Transverse colon (tissue), 4 donors: ENCODE results near the gene MPRIP. TPM values are rescaled to one million over a fixed set of nuclear protein-coding genes. Genes with fewer than 3 reads are reported as not detected.

Source experiments
- DNase-seq: peaks from one replicate; pipeline ENCODE4 v3.0.0-alpha.2; 2019
- H3K27ac ChIP-seq, 4 donors: fragments of 200-600 bp; sonication (generic); 2 replicates each; pipeline ENCODE4 v1.5.1; 2016 to 2018; ENCODE audit warnings: inconsistent platforms in 4 of 4
- H3K27me3 ChIP-seq: fragments of 200-600 bp; sonication (generic); 2 replicates; pipeline ENCODE4 v1.5.1; 2017; ENCODE audit warnings: inconsistent platforms
- H3K36me3 ChIP-seq, 4 donors: fragments of 200-600 bp; sonication (generic); 2 replicates each; pipeline ENCODE4 v1.5.1; 2017 to 2019; ENCODE audit warnings: inconsistent platforms in 4 of 4
- H3K4me1 ChIP-seq, 4 donors: fragments of 200-600 bp; sonication (generic); 2 replicates each; pipeline ENCODE4 v1.5.1; 2017 to 2020; ENCODE audit warnings: inconsistent platforms in 4 of 4
- H3K4me3 ChIP-seq, 4 donors: fragments of 200-600 bp; sonication (generic); 1 replicate in 1 of 4; 2 replicates in 3 of 4; pipeline versions ENCODE4 v1.5.1 to v1.6.1; 2017 to 2019; ENCODE audit warnings: inconsistent platforms in 4 of 4
- H3K9me3 ChIP-seq, 2 donors: fragments of 200-600 bp; sonication (generic); 2 replicates each; pipeline ENCODE4 v1.5.1; 2017 to 2019; ENCODE audit warnings: inconsistent platforms in 2 of 2
- CTCF ChIP-seq, 5 experiments: fragments of 200-600 bp in 3 of 5; fragments of 450-650 bp in 2 of 5; sonication (generic) in 3 of 5; IDR thresholded peaks; 1 replicate in 2 of 5; 2 replicates in 3 of 5; pipeline ENCODE4 v1.5.1; 2016 to 2017; ENCODE audit warnings: antibody characterized with exemption in 5 of 5, inconsistent platforms in 3 of 5, mild to moderate bottlenecking in 2 of 5, moderate library complexity in 1 of 5
- EP300 ChIP-seq: sonication (generic); formaldehyde crosslinking; IDR thresholded peaks from one replicate; pipeline ENCODE4 v1.6.1; 2017; ENCODE audit warnings: antibody characterized with exemption, low read depth
- POLR2A ChIP-seq: fragments of 450-650 bp; IDR thresholded peaks from one replicate; pipeline ENCODE4 v1.6.1; 2016; ENCODE audit warnings: antibody characterized with exemption, mild to moderate bottlenecking, moderate library complexity
- POLR2AphosphoS5 ChIP-seq, 3 donors: sonication (generic); formaldehyde crosslinking; IDR thresholded peaks; one replicate each; pipeline ENCODE4 v1.6.1; 2016; ENCODE audit warnings: antibody characterized with exemption in 3 of 3
- WGBS, 2 donors: methylation state at CpG; one replicate each; pipeline ENCODE4 v1.1.5; 2018; ENCODE audit warnings: low coverage in 1 of 2; 5-methylcytosine and 5-hydroxymethylcytosine counted together
- in situ Hi-C, 4 donors: fragments of 200-750 bp; cut with MboI; loops; one replicate each; pipeline versions ENCODE4 v1.15.0 to v1.15.1; 2017; ENCODE audit warnings: low sequenced_read_pairs in 3 of 4, low pct_ligation_motif_present in 1 of 4, low pct_unique_long_range_greater_than_20kb in 1 of 4
- intact Hi-C: fragments of 100-400 bp; cut with DNase I; formaldehyde crosslinking; loops from one replicate; pipeline ENCODE4 v1.15.1; 2023; ENCODE audit warnings: low total_unique reads
- total RNA-seq, 4 donors: library from RNA; depleted of rRNA; stranded (reverse); fragments of >200 nt; gene quantifications; one replicate each; pipeline ENCODE4 v1.1.0, GENCODE V29; 2016

Gene MPRIP
- total RNA-seq, 4 donors from 2014 or later = 124 to 368 (median 158) TPM

- intact Hi-C loops (no loop called here), in situ Hi-C loops (no loop called here)
- Histone ChIP-seq H3K4me3 (no peak overlapping the region), H3K27me3 (no peaks in the 10 kb centered on the region), H3K27ac (no peak overlapping the region), H3K36me3 (peaks cover 0 to 56% (median 27%) of the 10 kb centered on the region in 4 donors), H3K4me1 (no peaks in the 10 kb centered on the region), H3K9me3 (no peaks in the 10 kb centered on the region)
- DNase-seq = no peak
- 96% methylated on average over 25 of the region's 25 CpGs; no CpG with 5 or more reads in 1 of the 2 donors for WGBS, 2 donors
- TF ChIP-seq POLR2A (no peak), CTCF (IDR thresholded peaks at IDR 0.05) (no peak), POLR2AphosphoS5 (IDR thresholded peaks at IDR 0.05) (no peak), EP300 (no peak)
These were observed 121.9 kb downstream of the MPRIP start for GRCh38 chr17:17164156-17164555.

GRCh38 chr17:17164676-17165075 lies 122.4 kb downstream of the MPRIP start:
- WGBS, 2 donors = 93% methylated on average over 17 of the region's 17 CpGs; no CpG with 5 or more reads in 1 of the 2 donors
- in situ Hi-C loops = no loop called here

GRCh38 chr17:17165666-17166308 lies 123.5 kb downstream of the MPRIP start:
- intact Hi-C loops = no loop called here
- Histone ChIP-seq H3K27ac (no peak overlapping the region), H3K36me3 (peaks cover 0 to 48% (median 23%) of the 10 kb centered on the region in 4 donors), H3K4me3 (no peak overlapping the region), H3K27me3 (no peaks in the 10 kb centered on the region), H3K4me1 (no peaks in the 10 kb centered on the region), H3K9me3 (no peaks in the 10 kb centered on the region)
- in situ Hi-C loops = no loop called here
- no peak for TF ChIP-seq EP300
- no peak for DNase-seq
- WGBS, 2 donors = 93% methylated on average over 16 of the region's 23 CpGs; no CpG with 5 or more reads in 1 of the 2 donors

More at GRCh38 chr17:17164676-17165075, 122.4 kb downstream of the MPRIP start:
- DNase-seq = no peak
- Histone ChIP-seq H3K4me1 (no peaks in the 10 kb centered on the region), H3K4me3 (no peak overlapping the region), H3K27me3 (no peaks in the 10 kb centered on the region), H3K27ac (no peak overlapping the region), H3K36me3 (peaks cover 0 to 56% (median 26%) of the 10 kb centered on the region in 4 donors), H3K9me3 (no peaks in the 10 kb centered on the region)
- intact Hi-C loops = no loop called here
- TF ChIP-seq POLR2A (no peak), EP300 (no peak), CTCF (IDR thresholded peaks at IDR 0.05) (no peak), POLR2AphosphoS5 (IDR thresholded peaks at IDR 0.05) (no peak)

- H3K9me3 ChIP-seq = no peaks in the 10 kb centered on the region
- H3K36me3 ChIP-seq = peaks cover 0 to 43% (median 21%) of the 10 kb centered on the region in 4 donors
- no peak for DNase-seq
- intact Hi-C loops (no loop called here), in situ Hi-C loops (no loop called here)
- H3K27ac ChIP-seq = no peak overlapping the region
- H3K4me3 ChIP-seq = no peak overlapping the region
- WGBS, 2 donors = 96% methylated on average over 8 of the region's 8 CpGs; no CpG with 5 or more reads in 1 of the 2 donors
- TF ChIP-seq POLR2A (no peak), CTCF (IDR thresholded peaks at IDR 0.05) (no peak), POLR2AphosphoS5 (IDR thresholded peaks at IDR 0.05) (no peak), EP300 (no peak)
- no peaks in the 10 kb centered on the region for H3K27me3 ChIP-seq
- no peaks in the 10 kb centered on the region for H3K4me1 ChIP-seq
These were observed 124.2 kb downstream of the MPRIP start for GRCh38 chr17:17166446-17166845.
